Uterus (tissue), 2 donors: Measurements from ENCODE around the gene SPATA2.

Source experiments
- CTCF ChIP-seq, 4 experiments: fragments of 200-600 bp in 2 of 4; fragments of 450-650 bp in 2 of 4; sonication (generic) in 2 of 4; IDR thresholded peaks; one replicate each; pipeline ENCODE4 v1.5.1; 2016 to 2019; ENCODE audit warnings: antibody characterized with exemption in 4 of 4, mild to moderate bottlenecking in 2 of 4, moderate library complexity in 1 of 4
- POLR2A ChIP-seq, 2 donors: fragments of 450-650 bp; IDR thresholded peaks; one replicate each; pipeline ENCODE4 v1.6.1; 2016; ENCODE audit warnings: antibody characterized with exemption in 2 of 2, mild to moderate bottlenecking in 1 of 2, moderate library complexity in 1 of 2

- TF ChIP-seq CTCF (IDR thresholded peaks at IDR 0.05) (no peak), POLR2A (IDR thresholded peaks at IDR 0.05) (no peak)
Measured at GRCh38 chr20:49942942-49943341, 27.6 kb upstream of the SPATA2 start.
